HG02763 (cell line): ENCODE data around the gene CCL18.
"Not testable (repeated sequence)": the region's sequence is repeated elsewhere in the genome, so short reads cannot be mapped to it uniquely, and the experiment has no call there.

Source experiments
- ATAC-seq: cut with Tn5 transposase; IDR thresholded peaks from one replicate; pipeline ENCODE4 v1.9.1; 2021; ENCODE audit warnings: mild to moderate bottlenecking, moderate library complexity; ENCODE audit not compliant: unreplicated experiment

The CCL18 gene, protein sequence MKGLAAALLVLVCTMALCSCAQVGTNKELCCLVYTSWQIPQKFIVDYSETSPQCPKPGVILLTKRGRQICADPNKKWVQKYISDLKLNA

DNA sequence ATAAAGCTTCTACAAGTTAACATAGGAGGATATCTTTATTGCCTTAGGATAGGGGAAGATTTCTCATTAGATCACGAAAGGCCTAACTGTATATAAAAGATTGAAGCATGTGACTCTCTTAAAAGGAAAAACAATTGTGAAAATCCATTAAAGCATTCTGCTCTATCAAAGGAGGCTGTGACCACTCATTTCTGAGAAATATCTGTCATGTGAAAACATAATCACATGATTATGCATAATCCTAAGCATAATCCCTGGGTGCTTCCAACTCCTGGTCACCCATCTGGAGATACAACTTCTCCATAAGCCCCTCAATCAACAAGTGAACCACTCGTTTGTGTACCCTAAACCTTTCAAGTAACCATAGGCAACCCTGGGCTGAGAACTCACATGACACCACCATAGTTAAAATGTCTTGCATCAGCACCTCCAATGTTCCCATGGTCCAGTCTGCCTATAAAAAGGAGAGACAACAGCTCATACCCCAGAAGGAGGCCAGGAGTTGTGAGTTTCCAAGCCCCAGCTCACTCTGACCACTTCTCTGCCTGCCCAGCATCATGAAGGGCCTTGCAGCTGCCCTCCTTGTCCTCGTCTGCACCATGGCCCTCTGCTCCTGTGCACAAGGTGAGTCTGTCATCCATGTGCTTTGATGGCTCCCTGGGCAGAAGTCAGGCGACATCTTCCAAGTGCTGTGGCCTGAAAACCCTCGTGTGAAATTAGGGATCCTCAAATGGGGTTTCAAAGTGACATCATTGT is at the start of gene CCL18:
Gene CCL18 (plus strand): TSS at position 487 of the 756 bp plus-strand sequence. CDS start 71 bp downstream, at position 558.
- ATAC-seq = no peak

- ATAC-seq = no peak
These were observed 49.1 kb upstream of the CCL18 start for GRCh38 chr17:36014946-36015345.

- not testable (repeated sequence) for ATAC-seq
These were observed 48.2 kb upstream of the CCL18 start for GRCh38 chr17:36015895-36016294.

DNA sequence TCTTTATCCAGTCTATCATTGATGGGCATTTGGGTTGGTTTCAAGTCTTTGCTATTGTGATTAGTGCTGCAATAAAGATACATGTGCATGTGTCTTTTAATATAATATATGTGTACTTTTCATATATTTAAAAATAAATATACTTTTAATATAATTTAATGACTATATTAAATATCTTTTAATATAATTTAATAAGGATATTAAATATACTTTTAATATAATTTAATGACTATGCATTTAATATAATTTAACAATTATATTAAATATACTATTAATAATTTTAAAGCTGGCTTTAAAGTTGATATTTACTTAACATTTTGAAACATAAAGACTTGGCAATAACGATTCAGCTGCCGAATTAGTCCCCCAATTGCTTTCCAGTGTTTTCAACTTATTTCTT is 47.5 kb upstream of the CCL18 start:
- no peak for ATAC-seq

DNA sequence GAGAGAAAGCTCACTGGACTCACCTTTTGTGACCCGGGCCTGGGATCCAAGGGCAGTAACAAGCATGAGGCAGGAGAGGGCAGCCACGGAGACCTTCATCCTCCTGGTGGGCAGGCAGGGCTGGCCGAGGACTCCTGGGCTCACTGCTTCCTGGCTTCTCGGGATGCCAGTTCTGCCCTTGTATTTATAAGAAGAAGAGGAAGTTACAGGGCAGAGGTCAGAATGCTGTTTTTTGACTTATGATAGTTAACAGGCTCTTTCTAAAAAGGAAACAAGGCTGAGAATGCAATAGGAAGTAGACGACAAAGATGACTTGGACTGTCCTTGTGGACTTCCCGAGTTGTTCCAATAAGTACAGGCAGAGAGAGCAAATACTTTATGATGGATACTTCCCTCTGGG is 46.3 kb upstream of the CCL18 start, which contains the start of gene CCL23:
Gene CCL23 (minus strand): TSS at position 174 of the 400 bp plus-strand sequence. CDS start 75 bp downstream, at position 99.
- ATAC-seq = no peak

GRCh38 chr17:36019423-36019822 is 44.6 kb upstream of the CCL18 start:
- ATAC-seq = no peak

GRCh38 chr17:36024106-36024869 is 39.8 kb upstream of the CCL18 start:
- ATAC-seq = no peak

DNA sequence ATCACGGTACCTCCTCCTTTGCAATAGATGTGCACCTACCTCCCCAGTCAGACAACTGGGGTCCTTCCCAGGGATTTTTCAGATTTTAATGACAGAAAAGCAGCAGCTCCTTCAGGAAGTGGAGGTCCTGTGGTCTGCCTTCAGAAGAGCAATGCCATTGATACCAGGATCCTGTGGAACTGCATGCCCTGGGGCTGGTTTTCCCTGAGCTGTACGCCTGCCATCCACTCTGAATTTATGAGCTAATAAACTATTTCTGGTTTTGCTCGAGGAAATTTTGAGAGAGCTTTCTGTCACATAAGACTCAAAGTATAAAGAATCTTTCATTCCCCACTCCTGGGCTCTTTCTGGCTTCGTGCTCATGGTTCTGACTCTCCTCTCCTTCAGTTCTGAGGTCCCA is 36.3 kb upstream of the CCL18 start:
- ATAC-seq = no peak

DNA sequence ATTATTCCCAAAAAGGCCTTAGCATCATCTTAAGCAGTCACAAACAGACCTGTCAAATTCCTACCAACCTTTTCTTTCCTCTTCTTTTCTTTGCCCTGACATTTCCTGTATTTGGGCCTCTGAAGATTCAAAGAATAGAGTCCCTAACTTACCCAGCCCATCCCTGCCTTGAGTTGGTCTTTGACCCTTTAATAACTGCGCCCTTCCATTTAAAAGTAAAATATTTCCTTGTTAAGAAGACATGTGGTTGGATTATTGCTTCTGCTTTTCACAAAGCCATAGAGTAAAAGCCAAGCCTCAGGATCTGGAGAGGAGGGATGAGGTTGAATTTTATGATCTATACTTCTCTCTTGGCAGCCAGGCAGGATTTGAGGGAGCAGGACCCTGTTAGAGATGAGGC is 33.1 kb upstream of the CCL18 start:
- no peak for ATAC-seq

DNA sequence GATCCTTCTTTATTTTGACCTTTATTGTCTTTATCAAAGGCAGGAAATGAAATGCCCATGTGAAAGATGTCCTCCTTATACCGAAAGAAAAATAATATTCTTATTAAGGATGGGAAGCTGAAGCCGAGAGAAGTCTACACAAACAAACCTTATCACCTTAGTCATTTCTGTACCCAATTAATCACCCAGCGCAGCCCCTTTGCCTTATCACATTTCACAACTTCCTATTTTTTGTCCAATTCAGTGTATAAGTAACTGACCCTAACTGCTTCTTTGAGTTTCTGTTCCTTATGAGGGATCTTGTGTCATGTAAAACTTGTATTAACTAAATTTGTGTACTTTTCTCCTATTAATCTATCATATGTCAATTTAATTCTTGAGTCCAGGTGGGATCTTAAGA is 29.9 kb upstream of the CCL18 start:
- ATAC-seq = no peak

DNA sequence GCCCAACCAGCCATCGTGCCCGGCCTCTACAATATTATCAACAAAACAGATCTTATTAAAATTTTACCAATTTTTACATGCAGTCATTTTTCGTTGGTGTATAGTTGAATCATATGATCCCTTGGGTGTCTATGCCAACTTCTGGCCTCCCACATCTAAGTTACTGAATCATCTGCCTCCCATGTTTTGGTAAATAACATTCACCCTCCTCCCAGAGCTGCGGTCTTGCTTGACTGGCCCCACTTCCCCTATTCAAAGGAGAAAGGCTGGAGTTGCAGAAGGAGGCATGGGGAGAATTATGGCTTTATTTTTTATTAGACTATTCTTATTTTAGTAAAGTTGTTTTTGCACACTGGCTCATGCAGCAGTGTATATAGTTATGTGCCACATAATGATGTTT is 27.8 kb upstream of the CCL18 start:
- no peak for ATAC-seq

DNA sequence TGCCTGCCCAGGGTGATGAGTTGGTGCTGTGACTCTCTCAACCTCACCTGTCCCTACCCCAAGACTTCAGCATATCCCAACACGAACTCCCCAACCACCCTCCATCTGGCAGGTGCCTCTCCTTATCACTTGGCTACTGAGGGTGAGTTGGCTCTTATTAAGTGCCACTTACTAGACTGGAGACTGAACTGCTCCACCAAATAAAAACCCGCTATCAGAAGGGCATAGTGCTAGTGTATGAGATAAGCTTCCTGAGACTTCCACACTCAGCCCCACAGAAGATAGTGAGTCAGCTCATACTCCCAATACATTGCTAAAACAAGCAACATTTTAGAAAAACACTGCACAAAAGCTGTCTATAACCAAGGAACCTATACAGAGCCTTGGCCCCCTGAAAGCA is 16.0 kb upstream of the CCL18 start:
- ATAC-seq = no peak

- ATAC-seq = no peak
These were observed 14.4 kb upstream of the CCL18 start for GRCh38 chr17:36049643-36050042.

DNA sequence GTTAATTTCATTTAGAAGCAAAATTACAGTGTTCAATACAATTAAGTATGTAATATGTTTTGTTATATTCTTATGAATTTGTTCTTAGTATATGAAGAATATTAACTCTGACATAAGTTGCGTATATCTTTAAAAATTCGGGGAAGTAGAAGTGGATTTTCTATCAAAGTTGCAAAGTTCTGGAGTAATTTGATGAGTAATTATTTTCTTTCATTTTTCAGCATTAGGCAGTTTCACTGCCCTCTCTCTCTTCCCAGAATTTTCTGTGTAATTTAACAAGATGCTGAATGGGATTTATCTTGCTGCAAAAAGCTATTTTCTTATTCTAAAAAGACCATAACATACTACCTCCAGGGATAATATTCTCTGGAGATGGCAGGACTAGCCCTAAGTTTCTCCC is 8.9 kb upstream of the CCL18 start:
- ATAC-seq = no peak

- no peak for ATAC-seq
These were observed 8.1 kb upstream of the CCL18 start for GRCh38 chr17:36055921-36056520.

GRCh38 chr17:36057911-36058310 is 6.2 kb upstream of the CCL18 start:
- no peak for ATAC-seq

DNA sequence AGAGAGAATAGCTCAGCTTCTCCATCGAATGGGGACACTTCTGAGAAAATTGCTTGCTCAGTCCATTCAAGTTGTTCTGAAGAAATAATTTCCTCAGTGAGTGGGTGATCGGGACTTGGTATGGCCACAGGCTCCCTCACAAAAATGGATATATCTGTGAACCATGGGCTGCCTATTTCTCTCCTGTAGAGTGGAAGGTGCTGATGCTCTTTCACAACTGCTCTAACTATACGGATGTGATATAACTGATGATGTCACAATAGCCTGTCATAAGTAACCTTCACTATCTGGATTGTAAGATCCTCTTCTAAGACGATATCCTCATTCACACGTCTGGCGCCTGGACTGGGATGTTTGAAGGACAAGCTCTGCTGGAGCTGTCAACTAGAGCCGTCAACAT is 4.7 kb upstream of the CCL18 start:
- no peak for ATAC-seq

DNA sequence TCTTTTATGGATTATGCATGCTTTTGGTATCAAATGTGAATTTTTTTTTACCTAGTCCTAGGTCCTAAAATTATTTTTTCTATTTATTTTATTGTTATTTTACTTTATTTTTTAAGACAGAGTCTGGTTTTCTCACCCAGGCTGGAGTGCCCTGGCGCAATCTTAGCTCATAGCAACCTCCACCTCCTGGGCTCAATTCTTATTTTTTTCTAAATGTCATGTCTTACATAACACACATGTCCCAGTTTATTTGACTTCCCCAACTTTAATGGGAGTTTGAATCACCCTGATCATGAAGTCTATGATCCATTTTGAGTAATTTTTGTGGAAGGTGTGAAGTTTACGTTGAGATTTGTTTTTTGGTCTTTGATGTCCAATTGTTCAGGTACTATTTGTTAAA is 3.3 kb upstream of the CCL18 start:
- ATAC-seq = no peak

DNA sequence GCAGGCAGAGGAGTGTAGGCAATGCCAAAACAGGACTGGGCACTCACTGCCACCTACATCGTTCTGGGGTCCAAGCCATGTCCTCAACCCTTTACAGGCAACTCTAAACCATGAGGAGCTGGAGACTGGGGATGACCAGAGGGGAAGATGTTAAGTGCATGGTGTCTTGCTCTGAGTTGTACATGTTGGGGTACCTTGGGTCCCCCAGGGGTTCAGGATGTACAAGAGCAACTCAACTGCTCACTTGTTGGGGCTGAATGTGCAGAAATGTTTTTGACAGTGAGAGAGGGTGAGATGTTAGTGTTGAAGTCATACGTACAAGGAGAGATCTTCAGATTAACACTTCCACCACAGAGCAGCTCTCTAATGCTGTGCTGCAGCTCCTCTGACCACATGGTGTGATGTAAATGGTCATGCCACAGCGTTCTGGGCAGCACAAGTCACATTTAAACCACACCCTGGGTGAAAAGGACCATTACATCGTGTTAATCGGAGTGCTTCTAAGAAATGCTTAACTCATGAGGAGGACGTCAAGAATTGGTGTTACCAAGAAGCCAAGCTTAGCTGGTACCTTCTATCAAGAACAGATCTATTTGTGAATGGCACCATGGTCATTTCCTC is 2.4 kb downstream of the CCL18 start:
- ATAC-seq = no peak

DNA sequence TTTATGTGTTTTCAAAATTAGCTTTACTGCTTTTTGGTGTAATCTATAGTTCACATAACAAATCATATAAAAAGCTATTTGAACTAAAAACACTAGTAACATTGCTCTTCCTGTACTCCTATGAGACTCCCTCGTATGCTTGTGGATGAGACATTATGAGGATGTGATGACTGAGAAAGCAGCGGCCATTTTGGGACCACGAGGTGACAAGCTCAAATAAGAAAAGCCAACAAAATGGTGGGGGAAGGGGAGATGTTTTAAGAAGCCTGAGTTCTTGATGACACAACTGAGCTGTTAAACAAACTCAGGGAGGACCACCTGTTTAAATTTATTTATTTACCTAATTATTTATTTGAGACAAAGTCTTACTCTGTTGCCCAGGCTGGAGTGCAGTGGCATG is 4.5 kb downstream of the CCL18 start:
- ATAC-seq = no peak

DNA sequence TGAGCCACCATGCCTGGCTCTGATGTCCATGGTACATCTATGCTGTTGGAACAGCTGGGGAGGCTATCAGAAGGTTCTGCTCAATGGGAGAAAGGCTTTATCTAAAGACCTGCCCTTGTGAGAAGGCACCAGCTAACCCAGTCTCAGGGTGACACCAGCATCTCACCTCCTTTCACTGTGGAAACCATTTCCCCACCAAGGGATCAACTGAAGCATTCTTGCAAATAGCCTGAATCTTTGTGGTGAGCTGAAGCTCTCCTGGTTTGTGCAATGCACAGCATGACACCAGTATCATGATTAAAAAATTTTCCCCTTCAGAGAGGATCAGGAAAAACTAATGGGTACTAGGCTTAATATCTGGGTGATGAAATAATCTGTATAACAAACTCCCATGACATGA is 5.1 kb downstream of the CCL18 start:
- no peak for ATAC-seq
